ENCODE measurements around the gene HOMEZ.

The HOMEZ gene

DNA sequence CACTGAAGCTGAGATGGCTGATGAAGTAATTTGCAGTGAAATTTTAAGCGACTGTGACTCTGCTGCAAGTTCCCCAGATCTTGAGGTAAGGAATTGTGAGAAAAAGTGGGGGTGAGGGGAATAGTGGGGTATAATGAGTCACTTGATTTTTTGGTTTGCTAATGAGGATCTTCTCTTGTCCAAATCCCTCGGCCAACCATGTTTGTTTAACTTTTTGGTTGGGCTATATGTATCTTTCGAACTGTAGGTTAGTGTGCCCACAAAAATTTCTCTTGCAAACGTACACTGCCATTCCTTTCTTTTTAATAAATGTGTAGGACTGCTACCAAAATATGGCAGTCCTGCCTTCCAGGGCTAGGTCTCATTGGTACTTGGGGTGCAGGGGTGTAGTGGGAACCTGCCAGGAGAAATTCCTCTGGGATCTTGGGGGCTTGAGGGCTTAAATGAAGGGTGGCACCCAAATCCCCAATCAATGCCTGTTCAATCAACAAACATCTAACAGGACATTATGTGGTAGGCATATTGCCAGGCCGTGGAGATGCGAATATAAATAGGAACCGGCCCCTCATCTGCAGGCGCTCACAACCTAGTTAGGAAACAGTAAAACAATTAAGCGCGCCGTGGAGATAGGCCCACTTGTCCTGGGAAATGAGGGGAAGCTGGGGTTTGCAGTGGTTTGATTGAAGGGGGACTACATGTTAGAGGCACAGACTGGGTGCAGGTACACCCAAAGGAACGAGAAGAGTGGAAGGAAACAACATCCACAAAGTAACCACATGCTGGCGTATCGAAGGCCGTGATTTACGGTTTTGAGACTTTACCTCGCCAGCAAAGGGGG is 34.0 kb upstream of the HOMEZ start:
- in situ Hi-C loops (cut with MboI; ENCODE audit: low sequenced_read_pairs, unreplicated experiment) = no loop called here
- no peak for DNase-seq (ENCODE audit: low spot score)

DNA sequence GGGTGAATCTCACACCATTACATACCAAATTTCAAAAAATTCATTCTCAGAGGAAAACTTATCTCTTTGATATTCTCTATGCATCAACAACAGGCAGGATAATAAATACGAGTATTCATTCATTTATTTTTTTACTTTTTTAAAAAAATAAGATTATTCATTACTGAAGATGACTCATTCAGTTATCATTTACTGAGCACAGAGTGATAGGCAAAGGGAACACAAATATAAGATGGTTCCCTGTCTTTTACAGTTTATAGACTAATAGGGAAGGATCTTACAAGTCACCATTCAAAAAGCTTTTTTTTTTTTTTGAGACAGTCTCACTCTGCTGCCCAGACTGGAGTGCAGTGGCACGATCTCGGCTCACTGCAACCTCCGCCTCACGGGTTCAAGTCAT is 30.4 kb upstream of the HOMEZ start:
- TF ChIP-seq, protein P1, sequence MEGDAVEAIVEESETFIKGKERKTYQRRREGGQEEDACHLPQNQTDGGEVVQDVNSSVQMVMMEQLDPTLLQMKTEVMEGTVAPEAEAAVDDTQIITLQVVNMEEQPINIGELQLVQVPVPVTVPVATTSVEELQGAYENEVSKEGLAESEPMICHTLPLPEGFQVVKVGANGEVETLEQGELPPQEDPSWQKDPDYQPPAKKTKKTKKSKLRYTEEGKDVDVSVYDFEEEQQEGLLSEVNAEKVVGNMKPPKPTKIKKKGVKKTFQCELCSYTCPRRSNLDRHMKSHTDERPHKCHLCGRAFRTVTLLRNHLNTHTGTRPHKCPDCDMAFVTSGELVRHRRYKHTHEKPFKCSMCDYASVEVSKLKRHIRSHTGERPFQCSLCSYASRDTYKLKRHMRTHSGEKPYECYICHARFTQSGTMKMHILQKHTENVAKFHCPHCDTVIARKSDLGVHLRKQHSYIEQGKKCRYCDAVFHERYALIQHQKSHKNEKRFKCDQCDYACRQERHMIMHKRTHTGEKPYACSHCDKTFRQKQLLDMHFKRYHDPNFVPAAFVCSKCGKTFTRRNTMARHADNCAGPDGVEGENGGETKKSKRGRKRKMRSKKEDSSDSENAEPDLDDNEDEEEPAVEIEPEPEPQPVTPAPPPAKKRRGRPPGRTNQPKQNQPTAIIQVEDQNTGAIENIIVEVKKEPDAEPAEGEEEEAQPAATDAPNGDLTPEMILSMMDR (IDR thresholded peaks at IDR 0.05; ENCODE audit: borderline replicate concordance, control extremely low read depth, extremely low read depth, insufficient read depth, missing control alignments) = no peak
- in situ Hi-C loops (cut with MboI; ENCODE audit: low sequenced_read_pairs, unreplicated experiment) = no loop called here
- no peak for DNase-seq (ENCODE audit: low spot score)

More for the DNA sequence above, 34.0 kb upstream of the HOMEZ start:
- TF ChIP-seq, protein P1 (IDR thresholded peaks at IDR 0.05; ENCODE audit: borderline replicate concordance, control extremely low read depth, extremely low read depth, insufficient read depth, missing control alignments) = no peak

DNA sequence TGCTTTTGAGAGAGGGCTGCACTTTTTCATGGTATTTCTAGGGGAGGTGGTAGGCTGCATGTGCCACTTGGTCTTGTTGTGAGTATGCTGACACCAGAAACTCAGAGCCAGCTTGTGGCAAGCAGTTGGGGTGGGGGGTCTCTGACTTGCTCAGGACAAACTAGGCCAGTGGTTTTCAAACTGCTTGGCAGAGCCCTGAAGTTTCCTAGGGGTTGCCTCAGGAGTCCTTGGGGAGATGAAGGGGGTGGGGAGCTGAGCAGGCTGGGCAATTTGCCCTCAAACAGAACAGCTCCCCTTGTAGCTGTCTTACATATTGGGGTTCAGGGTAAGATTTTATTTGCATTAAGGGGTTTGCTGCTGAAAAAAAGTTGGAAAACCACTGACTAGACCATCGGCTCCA is 24.6 kb upstream of the HOMEZ start:
- no peak for DNase-seq (ENCODE audit: low spot score)
- TF ChIP-seq, protein P1 (IDR thresholded peaks at IDR 0.05; ENCODE audit: borderline replicate concordance, control extremely low read depth, extremely low read depth, insufficient read depth, missing control alignments) = no peak
- in situ Hi-C loops (cut with MboI; ENCODE audit: low sequenced_read_pairs, unreplicated experiment) = no loop called here

- in situ Hi-C loops (cut with MboI; ENCODE audit: low sequenced_read_pairs, unreplicated experiment) = no loop called here
- DNase-seq (ENCODE audit: low spot score) = no peak
- TF ChIP-seq, protein P1 (IDR thresholded peaks at IDR 0.05; ENCODE audit: borderline replicate concordance, control extremely low read depth, extremely low read depth, insufficient read depth, missing control alignments) = no peak
Measured at GRCh38 chr14:23308721-23309445, 23.0 kb upstream of the HOMEZ start.

DNA sequence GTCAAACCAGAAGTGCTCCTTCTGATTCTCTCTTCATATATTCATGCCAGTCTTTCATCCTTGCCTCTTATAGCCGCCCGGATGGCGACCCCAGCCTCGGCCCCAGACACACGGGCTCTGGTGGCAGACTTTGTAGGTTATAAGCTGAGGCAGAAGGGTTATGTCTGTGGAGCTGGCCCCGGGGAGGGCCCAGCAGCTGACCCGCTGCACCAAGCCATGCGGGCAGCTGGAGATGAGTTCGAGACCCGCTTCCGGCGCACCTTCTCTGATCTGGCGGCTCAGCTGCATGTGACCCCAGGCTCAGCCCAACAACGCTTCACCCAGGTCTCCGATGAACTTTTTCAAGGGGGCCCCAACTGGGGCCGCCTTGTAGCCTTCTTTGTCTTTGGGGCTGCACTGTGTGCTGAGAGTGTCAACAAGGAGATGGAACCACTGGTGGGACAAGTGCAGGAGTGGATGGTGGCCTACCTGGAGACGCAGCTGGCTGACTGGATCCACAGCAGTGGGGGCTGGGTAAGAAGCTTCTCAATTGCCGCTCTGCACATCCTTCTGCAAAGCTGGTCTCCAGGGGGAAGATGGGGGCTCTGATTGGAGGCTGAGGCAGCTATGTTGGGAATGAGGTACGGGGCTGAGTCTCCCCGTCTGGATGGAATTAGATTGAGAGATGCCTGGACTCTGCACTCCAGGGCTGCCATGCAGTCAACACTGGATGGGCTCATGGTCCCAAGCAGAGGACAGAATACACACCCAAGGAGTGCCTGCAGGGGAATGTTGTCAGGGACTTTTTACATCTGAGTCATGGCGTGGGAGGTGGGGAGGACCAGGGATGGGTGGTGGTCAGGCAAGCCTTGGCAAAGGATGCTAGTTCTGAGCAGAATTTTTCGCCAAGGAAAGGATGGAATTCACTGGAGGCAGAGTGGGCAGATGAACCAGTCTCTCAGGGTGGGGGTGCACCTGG is 22.0 kb upstream of the HOMEZ start:
- TF ChIP-seq, protein P1 (IDR thresholded peaks at IDR 0.05; ENCODE audit: borderline replicate concordance, control extremely low read depth, extremely low read depth, insufficient read depth, missing control alignments) = no peak
- DNase-seq (ENCODE audit: low spot score) = no peak
- in situ Hi-C loops (cut with MboI; ENCODE audit: low sequenced_read_pairs, unreplicated experiment) = no loop called here

DNA sequence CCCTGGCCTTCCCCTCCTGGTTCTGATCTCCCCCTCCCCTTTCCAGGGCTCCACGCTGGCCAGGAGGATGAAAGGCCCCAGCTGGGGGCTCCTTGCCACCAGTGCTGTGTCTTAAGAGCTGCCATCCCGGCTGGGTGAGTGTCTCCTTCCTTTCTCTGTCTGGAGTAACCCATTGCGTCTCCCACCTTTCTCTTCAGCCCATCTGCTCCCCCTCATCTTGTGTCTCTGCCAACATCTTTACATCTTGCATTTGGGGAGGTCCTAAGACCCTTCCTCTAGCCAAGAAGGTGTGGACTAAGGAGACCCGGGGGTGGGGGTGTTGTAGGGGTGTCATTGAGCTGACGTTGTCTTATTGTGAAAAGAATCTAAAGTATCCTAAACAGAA is 21.2 kb upstream of the HOMEZ start:
- TF ChIP-seq, protein P1 (IDR thresholded peaks at IDR 0.05; ENCODE audit: borderline replicate concordance, control extremely low read depth, extremely low read depth, insufficient read depth, missing control alignments) = no peak
- DNase-seq (ENCODE audit: low spot score) = no peak
- in situ Hi-C loops (cut with MboI; ENCODE audit: low sequenced_read_pairs, unreplicated experiment) = no loop called here

Data from GM13976 (cell line).